GM21367 (cell line): Measurements from ENCODE around the gene KSR2.
"Not testable (repeated sequence)": the region's sequence is repeated elsewhere in the genome, so short reads cannot be mapped to it uniquely, and the experiment has no call there.

Experiments
- ATAC-seq: cut with Tn5 transposase; IDR thresholded peaks from one replicate; pipeline ENCODE4 v1.9.1; 2021; ENCODE audit not compliant: unreplicated experiment

The KSR2 gene

DNA sequence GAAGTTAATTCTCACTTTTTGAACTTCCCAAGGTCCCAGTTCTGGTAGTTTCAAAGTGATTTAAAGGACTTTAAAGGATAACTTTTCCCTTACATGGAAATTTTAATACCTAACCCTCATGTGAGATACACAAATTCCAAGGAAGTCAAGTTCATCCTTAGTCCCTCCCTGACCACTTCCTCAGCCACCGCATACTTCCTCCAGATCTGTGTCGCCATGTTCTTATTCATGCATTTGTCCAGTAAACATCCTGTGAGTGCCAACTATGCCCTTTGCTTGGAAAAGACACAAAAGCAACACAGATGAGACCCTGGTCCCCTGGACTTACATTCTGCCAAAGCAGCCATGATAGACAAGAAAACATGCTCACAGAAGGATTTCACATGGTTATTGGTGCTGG, 206.6 kb downstream of the KSR2 start:
- no peak for ATAC-seq

- no peak for ATAC-seq
Observed at GRCh38 chr12:117761528-117762100, 207.2 kb downstream of the KSR2 start.

- ATAC-seq, result no peak
Observed at GRCh38 chr12:117760990-117761389, 207.8 kb downstream of the KSR2 start.

GRCh38 chr12:117750657-117751056, 218.1 kb downstream of the KSR2 start:
- no peak for ATAC-seq

GRCh38 chr12:117749431-117749830, 219.4 kb downstream of the KSR2 start:
- no peak for ATAC-seq

- ATAC-seq, result not testable (repeated sequence)
Observed at GRCh38 chr12:117746358-117746757, 222.4 kb downstream of the KSR2 start.

GRCh38 chr12:117744418-117744817, 224.4 kb downstream of the KSR2 start:
- no peak for ATAC-seq

DNA sequence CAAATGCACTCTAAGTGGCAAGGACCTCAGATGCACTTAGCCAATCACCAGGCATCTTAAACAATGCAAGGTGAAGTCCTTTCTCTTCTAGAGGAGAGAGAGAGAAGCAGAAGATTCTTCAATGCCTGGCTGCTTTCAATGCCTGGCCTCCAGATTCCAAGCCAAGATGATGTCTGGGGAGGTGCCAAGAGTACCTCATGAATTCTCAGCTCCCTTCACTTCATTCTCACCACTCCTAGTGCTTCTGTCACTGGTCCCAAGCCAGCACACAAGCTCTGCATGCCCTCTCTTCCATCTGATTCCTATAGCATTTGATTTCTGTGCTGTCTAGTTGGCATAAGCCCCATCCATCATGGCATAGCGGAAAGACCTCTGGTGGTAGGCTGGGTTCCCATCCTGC, 225.0 kb downstream of the KSR2 start:
- no peak for ATAC-seq

DNA sequence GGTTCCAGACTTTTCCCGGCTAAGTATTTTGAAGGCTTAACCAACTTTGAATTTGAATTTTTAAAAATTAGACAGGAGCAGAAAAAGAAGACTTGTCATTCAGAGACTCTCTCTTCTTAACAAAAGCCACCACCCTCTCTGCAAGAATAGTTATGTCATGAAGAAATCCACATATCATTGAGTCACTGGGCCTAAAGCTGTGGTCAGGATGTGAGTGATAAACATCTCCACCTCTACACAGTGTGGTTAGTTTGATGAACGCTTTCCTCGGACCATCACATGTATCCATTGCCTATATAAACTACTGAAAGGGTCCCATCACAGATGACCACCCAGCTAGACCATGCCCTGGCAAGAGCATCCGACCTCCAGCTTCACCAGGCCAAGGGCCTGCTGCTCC, 226.1 kb downstream of the KSR2 start:
- no peak for ATAC-seq

GRCh38 chr12:117738233-117738632, 230.6 kb downstream of the KSR2 start:
- no peak for ATAC-seq

GRCh38 chr12:117733549-117733805, 235.3 kb downstream of the KSR2 start:
- no peak for ATAC-seq

DNA sequence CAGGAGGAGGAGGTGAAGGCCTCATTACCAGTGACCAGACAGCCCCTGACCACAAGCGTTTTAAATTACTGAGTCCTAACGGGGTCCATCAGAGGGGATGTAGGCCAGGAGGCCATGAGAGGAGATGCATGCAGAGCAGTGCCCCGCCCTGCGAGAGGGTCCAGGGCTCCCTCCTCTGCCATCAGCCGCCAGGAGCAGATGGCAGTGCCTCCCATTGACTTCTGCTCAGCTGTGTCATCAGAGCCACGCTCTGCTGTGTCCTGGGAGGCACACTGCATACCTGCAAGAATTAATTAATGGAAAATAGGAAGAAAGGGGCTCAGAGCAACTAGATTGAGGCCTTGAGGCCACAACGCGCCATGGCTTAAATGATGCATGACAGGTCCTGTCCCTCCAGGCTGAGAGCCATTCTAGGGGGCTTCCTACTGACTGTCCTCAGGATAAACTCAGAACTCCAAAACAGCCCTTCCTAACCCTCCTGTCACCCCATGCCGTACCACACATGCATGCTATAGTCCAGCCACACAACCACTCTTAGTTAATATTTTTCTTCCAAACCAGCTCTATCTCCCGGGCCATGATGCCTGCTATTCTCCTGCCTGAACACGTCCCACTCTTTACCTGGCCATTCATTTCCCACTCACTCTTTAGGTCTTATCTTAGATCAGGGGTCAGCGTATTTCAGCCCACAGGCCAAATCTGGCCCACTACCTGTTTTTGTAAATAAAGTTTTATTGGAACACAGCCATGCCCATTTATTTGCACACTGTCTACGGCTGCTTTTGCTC, 235.8 kb downstream of the KSR2 start:
- no peak for ATAC-seq

DNA sequence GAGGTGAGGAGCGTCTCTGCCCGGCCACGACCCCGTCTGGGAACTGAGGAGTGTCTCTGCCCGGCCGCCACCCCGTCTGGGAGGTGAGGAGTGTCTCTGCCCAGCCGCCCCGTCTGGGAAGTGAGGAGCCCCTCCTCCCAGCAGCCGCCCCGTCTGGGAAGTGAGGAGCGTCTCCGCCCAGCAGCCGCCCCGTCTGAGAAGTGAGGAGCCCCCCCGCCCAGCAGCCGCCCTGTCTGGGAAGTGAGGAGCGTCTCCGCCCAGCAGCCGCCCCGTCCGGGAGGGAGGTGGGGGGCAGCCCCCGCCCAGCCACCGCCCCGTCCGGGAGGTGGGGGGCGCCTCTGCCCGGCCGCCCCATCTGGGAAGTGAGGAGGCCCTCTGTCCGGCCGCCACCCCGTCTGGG, 237.7 kb downstream of the KSR2 start:
- not testable (repeated sequence) for ATAC-seq

- no peak for ATAC-seq
Observed at GRCh38 chr12:117727301-117727700, 241.5 kb downstream of the KSR2 start.

GRCh38 chr12:117724543-117724942, 244.2 kb downstream of the KSR2 start:
- ATAC-seq, result no peak

GRCh38 chr12:117718559-117718958, 250.2 kb downstream of the KSR2 start:
- ATAC-seq, result no peak

GRCh38 chr12:117718141-117718540, 250.6 kb downstream of the KSR2 start:
- no peak for ATAC-seq

DNA sequence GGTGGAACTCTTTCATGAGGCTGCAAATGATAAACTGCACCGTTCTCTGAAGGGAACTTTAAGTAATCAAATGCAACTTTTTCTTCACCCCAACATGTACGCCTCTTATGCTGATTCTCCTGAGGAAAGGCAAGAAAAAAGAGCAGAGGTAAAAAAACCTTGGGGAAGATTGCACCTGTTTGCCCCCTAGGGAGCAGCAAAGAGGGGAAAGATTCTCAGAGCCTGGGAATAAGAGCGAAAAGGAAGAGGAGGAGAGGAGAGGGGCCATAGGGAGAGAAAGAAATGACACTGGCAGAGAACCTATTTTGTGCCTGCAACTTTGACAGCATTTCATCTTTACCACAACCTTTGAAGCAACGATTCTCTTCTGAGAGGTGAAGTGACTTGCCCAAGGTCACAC, 254.6 kb downstream of the KSR2 start:
- no peak for ATAC-seq

- no peak for ATAC-seq
Observed at GRCh38 chr12:117710121-117710520, 258.7 kb downstream of the KSR2 start.

GRCh38 chr12:117707861-117708260, 260.9 kb downstream of the KSR2 start:
- no peak for ATAC-seq

DNA sequence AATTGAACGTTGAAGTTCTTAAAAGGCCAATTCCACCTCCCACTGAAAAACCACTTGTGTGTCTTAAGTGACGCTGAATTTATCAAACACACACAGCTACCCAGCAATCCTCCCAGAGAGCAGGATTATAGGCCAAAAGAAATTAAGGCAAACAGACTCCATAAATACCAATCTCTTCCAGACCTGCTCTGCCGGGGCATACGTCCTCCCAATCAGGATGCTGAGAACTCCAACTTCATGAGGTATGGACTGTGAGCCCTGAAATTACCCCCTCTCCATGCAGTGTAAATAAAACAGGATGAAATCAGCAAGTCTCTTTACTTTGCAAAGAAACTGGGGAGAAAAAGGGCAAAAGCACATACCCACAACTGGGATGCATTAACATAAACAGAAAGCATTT, 265.2 kb downstream of the KSR2 start:
- ATAC-seq, result no peak

DNA sequence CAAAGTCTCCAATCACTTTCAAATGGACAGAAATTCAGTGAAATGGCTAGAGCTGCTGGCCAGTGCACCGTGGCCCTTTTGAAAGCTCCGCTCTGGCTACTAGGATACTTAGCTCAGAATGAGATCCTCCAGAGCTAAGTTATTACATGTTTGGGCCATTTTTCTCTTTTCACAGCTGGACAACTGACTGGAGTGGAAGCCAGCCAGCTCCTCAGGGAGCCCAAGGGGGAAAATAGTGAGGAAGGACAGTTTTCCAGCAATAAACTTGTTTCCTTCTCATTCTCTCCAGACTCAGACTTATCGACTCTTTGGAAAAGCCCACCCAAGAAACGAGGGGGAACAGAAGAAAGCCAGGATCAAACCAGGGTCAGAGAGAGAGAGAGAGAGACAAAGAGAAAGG, 266.0 kb downstream of the KSR2 start:
- ATAC-seq, result no peak

- no peak for ATAC-seq
Observed at GRCh38 chr12:117699575-117699974, 269.2 kb downstream of the KSR2 start.
